ENCODE measurements around the gene DAB2.

Gene DAB2

GRCh38 chr5:39446231-39446630 lies 21.5 kb upstream of the DAB2 start:
- no peaks in the 10 kb centered on the region for H3F3A ChIP-seq (ENCODE audit: control insufficient read depth, insufficient read depth)
- no peak overlapping the region for H3K27ac ChIP-seq (ENCODE audit: low read depth, low read length)
- H4K20me1 ChIP-seq (ENCODE audit: control insufficient read depth, insufficient read depth, low read depth, low read length) = no peaks in the 10 kb centered on the region

GRCh38 chr5:39443911-39444310 lies 19.1 kb upstream of the DAB2 start:
- Histone ChIP-seq H3K4me1 (ENCODE audit: control insufficient read depth, low read length) (no peaks in the 10 kb centered on the region), H3K27me3 (ENCODE audit: control insufficient read depth, low read length) (no peaks in the 10 kb centered on the region), H4K20me1 (ENCODE audit: control insufficient read depth, insufficient read depth, low read depth, low read length) (no peaks in the 10 kb centered on the region), H3K79me2 (ENCODE audit: control insufficient read depth, low read length) (no peaks in the 10 kb centered on the region), H3K4me3 (ENCODE audit: low read length) (no peak overlapping the region), H3K9me3 (ENCODE audit: control insufficient read depth, insufficient read depth, low read length) (no peaks in the 10 kb centered on the region), H3K9me2 (replicated peaks; ENCODE audit: control insufficient read depth, low read length) (no peaks in the 10 kb centered on the region), H3K36me3 (ENCODE audit: control insufficient read depth, low read length) (no peaks in the 10 kb centered on the region), H3K4me2 (ENCODE audit: low read length) (no peak overlapping the region), H3K27ac (ENCODE audit: low read depth, low read length) (no peak overlapping the region), H3F3A (ENCODE audit: control insufficient read depth, insufficient read depth) (no peaks in the 10 kb centered on the region)
- TF ChIP-seq EZH2phosphoT487 (IDR thresholded peaks at IDR 0.05; ENCODE audit: borderline replicate concordance, low read length) (no peak), CTCF (IDR thresholded peaks at IDR 0.05; ENCODE audit: low read depth, low read length, poor library complexity, severe bottlenecking) (no peak)

More at GRCh38 chr5:39446231-39446630, 21.5 kb upstream of the DAB2 start:
- Histone ChIP-seq H3K79me2 (ENCODE audit: control insufficient read depth, low read length) (no peaks in the 10 kb centered on the region), H3K36me3 (ENCODE audit: control insufficient read depth, low read length) (no peaks in the 10 kb centered on the region), H3K9me2 (replicated peaks; ENCODE audit: control insufficient read depth, low read length) (no peaks in the 10 kb centered on the region), H3K4me2 (ENCODE audit: low read length) (no peak overlapping the region), H3K4me1 (ENCODE audit: control insufficient read depth, low read length) (no peaks in the 10 kb centered on the region), H3K27me3 (ENCODE audit: control insufficient read depth, low read length) (no peaks in the 10 kb centered on the region), H3K4me3 (ENCODE audit: low read length) (no peak overlapping the region), H3K9me3 (ENCODE audit: control insufficient read depth, insufficient read depth, low read length) (no peaks in the 10 kb centered on the region)
- TF ChIP-seq EZH2phosphoT487 (IDR thresholded peaks at IDR 0.05; ENCODE audit: borderline replicate concordance, low read length) (no peak), CTCF (IDR thresholded peaks at IDR 0.05; ENCODE audit: low read depth, low read length, poor library complexity, severe bottlenecking) (no peak)

- TF ChIP-seq EZH2phosphoT487 (IDR thresholded peaks at IDR 0.05; ENCODE audit: borderline replicate concordance, low read length) = no peak
- no peak for TF ChIP-seq CTCF (IDR thresholded peaks at IDR 0.05; ENCODE audit: low read depth, low read length, poor library complexity, severe bottlenecking)
- H3K4me2 ChIP-seq (ENCODE audit: low read length) = no peak overlapping the region
- H3K27ac ChIP-seq (ENCODE audit: low read depth, low read length) = no peak overlapping the region
- no peaks in the 10 kb centered on the region for H3K4me1 ChIP-seq (ENCODE audit: control insufficient read depth, low read length)
- no peaks in the 10 kb centered on the region for H3K9me2 ChIP-seq (replicated peaks; ENCODE audit: control insufficient read depth, low read length)
- no peaks in the 10 kb centered on the region for H3K36me3 ChIP-seq (ENCODE audit: control insufficient read depth, low read length)
- H3K4me3 ChIP-seq (ENCODE audit: low read length) = no peak overlapping the region
- no peaks in the 10 kb centered on the region for H3K27me3 ChIP-seq (ENCODE audit: control insufficient read depth, low read length)
- H3K9me3 ChIP-seq (ENCODE audit: control insufficient read depth, insufficient read depth, low read length) = no peaks in the 10 kb centered on the region
- no peaks in the 10 kb centered on the region for H3K79me2 ChIP-seq (ENCODE audit: control insufficient read depth, low read length)
- H4K20me1 ChIP-seq (ENCODE audit: control insufficient read depth, insufficient read depth, low read depth, low read length) = no peaks in the 10 kb centered on the region
- no peaks in the 10 kb centered on the region for H3F3A ChIP-seq (ENCODE audit: control insufficient read depth, insufficient read depth)
Measured at GRCh38 chr5:39442991-39443390, 18.2 kb upstream of the DAB2 start.

- Histone ChIP-seq H3K27ac (ENCODE audit: low read depth, low read length) (no peak overlapping the region), H3K27me3 (ENCODE audit: control insufficient read depth, low read length) (no peaks in the 10 kb centered on the region), H3K9me3 (ENCODE audit: control insufficient read depth, insufficient read depth, low read length) (no peaks in the 10 kb centered on the region), H3K79me2 (ENCODE audit: control insufficient read depth, low read length) (no peaks in the 10 kb centered on the region), H3K36me3 (ENCODE audit: control insufficient read depth, low read length) (no peaks in the 10 kb centered on the region), H3F3A (ENCODE audit: control insufficient read depth, insufficient read depth) (no peaks in the 10 kb centered on the region), H3K4me3 (ENCODE audit: low read length) (no peak overlapping the region), H3K4me1 (ENCODE audit: control insufficient read depth, low read length) (no peaks in the 10 kb centered on the region), H4K20me1 (ENCODE audit: control insufficient read depth, insufficient read depth, low read depth, low read length) (no peaks in the 10 kb centered on the region), H3K4me2 (ENCODE audit: low read length) (no peak overlapping the region), H3K9me2 (replicated peaks; ENCODE audit: control insufficient read depth, low read length) (no peaks in the 10 kb centered on the region)
- TF ChIP-seq CTCF (IDR thresholded peaks at IDR 0.05; ENCODE audit: low read depth, low read length, poor library complexity, severe bottlenecking) (no peak), EZH2phosphoT487 (IDR thresholded peaks at IDR 0.05; ENCODE audit: borderline replicate concordance, low read length) (no peak)
Measured at GRCh38 chr5:39441838-39442237, 17.1 kb upstream of the DAB2 start.
